Measurements from ENCODE around the gene GLDN.
"Not testable (repeated sequence)": the region's sequence is repeated elsewhere in the genome, so short reads cannot be mapped to it uniquely, and the experiment has no call there.

Gene GLDN

GRCh38 chr15:51444807-51445206 is 103.4 kb downstream of the GLDN start:
- DNase-seq (ENCODE audit: low read depth in 2 of 2), result no peak

GRCh38 chr15:51446029-51446744 is 104.7 kb downstream of the GLDN start:
- DNase-seq (ENCODE audit: low read depth in 2 of 2), result not testable (repeated sequence)

- no peak for DNase-seq (ENCODE audit: low read depth in 2 of 2)
Measured at GRCh38 chr15:51447855-51448621, 106.6 kb downstream of the GLDN start.

GRCh38 chr15:51448622-51449399 is 107.4 kb downstream of the GLDN start:
- DNase-seq (ENCODE audit: low read depth in 2 of 2), result no peak

- no peak for DNase-seq (ENCODE audit: low read depth in 2 of 2)
Measured at GRCh38 chr15:51450001-51450400, 108.5 kb downstream of the GLDN start.
